IgD-negative memory B cell (primary cell): Measurements from ENCODE around the gene ALOX15. TPM values are rescaled to one million over a fixed set of nuclear protein-coding genes. Genes with fewer than 3 reads are reported as not detected.

Experiments
- H3K27ac Mint-ChIP-seq, 3 donors: one replicate each; pipeline ENCODE4 v1.8.0; 2020 to 2022; ENCODE audit warnings: mild to moderate bottlenecking in 3 of 3, mixed read lengths in 3 of 3, moderate library complexity in 1 of 3
- H3K27me3 Mint-ChIP-seq: one replicate; pipeline ENCODE4 v1.8.0; 2021; ENCODE audit warnings: mixed read lengths
- H3K36me3 Mint-ChIP-seq: one replicate; pipeline ENCODE4 v1.8.0; 2020; ENCODE audit warnings: mild to moderate bottlenecking, mixed read lengths
- H3K4me1 Mint-ChIP-seq, 3 donors: one replicate each; pipeline ENCODE4 v1.8.0; 2020 to 2022; ENCODE audit warnings: mixed read lengths in 3 of 3, mild to moderate bottlenecking in 1 of 3
- H3K4me3 Mint-ChIP-seq, 4 donors: one replicate each; pipeline ENCODE4 v1.8.0; 2020 to 2022; ENCODE audit warnings: mild to moderate bottlenecking in 4 of 4, mixed read lengths in 4 of 4, moderate library complexity in 3 of 4
- H3K9me3 Mint-ChIP-seq, 3 donors: one replicate each; pipeline ENCODE4 v1.8.0; 2020 to 2021; ENCODE audit warnings: mixed read lengths in 3 of 3, mild to moderate bottlenecking in 1 of 3
- polyA plus RNA-seq: library from polyadenylated mRNA; unstranded; fragments of 300-500 nt; fragmentation: Illumina TruSeq; gene quantifications from one replicate; pipeline ENCODE4 v1.2.3, GENCODE V29; 2021

ALOX15 gene
- polyA plus RNA-seq, 1 donor from 2014 or later: 0.41 TPM

GRCh38 chr17:4586043-4586442 lies 55.4 kb downstream of the ALOX15 start:
- no peaks in the 10 kb centered on the region for H3K9me3 Mint-ChIP-seq
- peaks cover 2% of the 10 kb centered on the region for H3K36me3 Mint-ChIP-seq
- H3K27ac Mint-ChIP-seq: no peak overlapping the region
- H3K27me3 Mint-ChIP-seq: peaks cover 30% of the 10 kb centered on the region
- peaks cover 0 to 3% (median 3%) of the 10 kb centered on the region in 3 donors for H3K4me1 Mint-ChIP-seq
- no peak overlapping the region for H3K4me3 Mint-ChIP-seq

GRCh38 chr17:4585638-4585994 lies 55.9 kb downstream of the ALOX15 start:
- peaks cover 30% of the 10 kb centered on the region for H3K27me3 Mint-ChIP-seq
- H3K4me3 Mint-ChIP-seq: no peak overlapping the region

GRCh38 chr17:4584917-4585637 lies 56.4 kb downstream of the ALOX15 start:
- H3K4me3 Mint-ChIP-seq: peak overlapping the region in 2 of 4 donors; percentile 70 to 82
- H3K4me1 Mint-ChIP-seq: peaks cover 0 to 3% (median 3%) of the 10 kb centered on the region in 3 donors
- H3K9me3 Mint-ChIP-seq: no peaks in the 10 kb centered on the region
- H3K27me3 Mint-ChIP-seq: peaks cover 26% of the 10 kb centered on the region
- no peak overlapping the region for H3K27ac Mint-ChIP-seq
- peaks cover 2% of the 10 kb centered on the region for H3K36me3 Mint-ChIP-seq

More at GRCh38 chr17:4585638-4585994, 55.9 kb downstream of the ALOX15 start:
- H3K27ac Mint-ChIP-seq: no peak overlapping the region
- peaks cover 0 to 3% (median 3%) of the 10 kb centered on the region in 3 donors for H3K4me1 Mint-ChIP-seq
- no peaks in the 10 kb centered on the region for H3K9me3 Mint-ChIP-seq
- peaks cover 2% of the 10 kb centered on the region for H3K36me3 Mint-ChIP-seq

- H3K36me3 Mint-ChIP-seq: peaks cover 2% of the 10 kb centered on the region
- H3K4me3 Mint-ChIP-seq: peak within 1 kb of the TSS; percentile 7 to 91 (median 81)
- no peaks in the 10 kb centered on the region for H3K9me3 Mint-ChIP-seq
- H3K4me1 Mint-ChIP-seq: peaks cover 0 to 3% (median 3%) of the 10 kb centered on the region in 3 donors
- H3K27ac Mint-ChIP-seq: peak within 1 kb of the TSS in 1 of 3 donors; percentile 80
- peaks cover 25% of the 10 kb centered on the region for H3K27me3 Mint-ChIP-seq
Observed at GRCh38 chr17:4584101-4584916, 57.2 kb downstream of the ALOX15 start, which contains the start of gene SMTNL2. Gene SMTNL2 (plus strand): TSS chr17:4584529. CDS start chr17:4584606, 77 bp downstream.

- H3K27me3 Mint-ChIP-seq: peaks cover 25% of the 10 kb centered on the region
- H3K4me1 Mint-ChIP-seq: peaks cover 0 to 3% (median 3%) of the 10 kb centered on the region in 3 donors
- no peaks in the 10 kb centered on the region for H3K9me3 Mint-ChIP-seq
- peak overlapping the region in 1 of 3 donors; percentile 80 for H3K27ac Mint-ChIP-seq
- peak overlapping the region; percentile 7 to 91 (median 81) for H3K4me3 Mint-ChIP-seq
- H3K36me3 Mint-ChIP-seq: peaks cover 2% of the 10 kb centered on the region
Observed at GRCh38 chr17:4583782-4584100, 57.7 kb downstream of the ALOX15 start.

GRCh38 chr17:4583206-4583605 lies 58.3 kb downstream of the ALOX15 start:
- peaks cover 25% of the 10 kb centered on the region for H3K27me3 Mint-ChIP-seq
- H3K27ac Mint-ChIP-seq: no peak overlapping the region
- H3K9me3 Mint-ChIP-seq: no peaks in the 10 kb centered on the region
- peaks cover 2% of the 10 kb centered on the region for H3K36me3 Mint-ChIP-seq
- H3K4me3 Mint-ChIP-seq: peak overlapping the region in 1 of 4 donors; percentile 38
- H3K4me1 Mint-ChIP-seq: peaks cover 0 to 3% (median 3%) of the 10 kb centered on the region in 3 donors

- Mint-ChIP-seq H3K4me3 (peak overlapping the region in 1 of 4 donors; percentile 9), H3K27me3 (peaks cover 25% of the 10 kb centered on the region), H3K9me3 (no peaks in the 10 kb centered on the region), H3K36me3 (peaks cover 2% of the 10 kb centered on the region), H3K4me1 (peaks cover 0 to 3% (median 3%) of the 10 kb centered on the region in 3 donors), H3K27ac (no peak overlapping the region)
Observed at GRCh38 chr17:4582691-4583090, 58.8 kb downstream of the ALOX15 start.

GRCh38 chr17:4582101-4582501 lies 59.4 kb downstream of the ALOX15 start:
- Mint-ChIP-seq H3K27me3 (peaks cover 25% of the 10 kb centered on the region), H3K36me3 (peaks cover 2% of the 10 kb centered on the region), H3K9me3 (no peaks in the 10 kb centered on the region), H3K27ac (no peak overlapping the region), H3K4me1 (peaks cover 0 to 3% (median 3%) of the 10 kb centered on the region in 3 donors), H3K4me3 (peak overlapping the region in 1 of 4 donors; percentile 61)

Other genes with a start within 250 kb of the ALOX15 start
- gene SPNS3, start 207.7 kb downstream of the ALOX15 start, polyA plus RNA-seq: 0.94 TPM
- not detected for gene SPNS2, start 142.8 kb downstream of the ALOX15 start, polyA plus RNA-seq
- 28.5 TPM for gene MYBBP1A, start 86.3 kb downstream of the ALOX15 start, polyA plus RNA-seq
- gene GGT6, start 81.1 kb downstream of the ALOX15 start, polyA plus RNA-seq: not detected
- not detected for gene SMTNL2, start 57.1 kb downstream of the ALOX15 start, polyA plus RNA-seq
- 12.7 TPM for gene PELP1, start 62.5 kb upstream of the ALOX15 start, polyA plus RNA-seq
- 21.5 TPM for gene ARRB2, start 69.0 kb upstream of the ALOX15 start, polyA plus RNA-seq
- 48.1 TPM for gene MED11, start 89.8 kb upstream of the ALOX15 start, polyA plus RNA-seq
- gene ZMYND15, start 98.2 kb upstream of the ALOX15 start, polyA plus RNA-seq: not detected
- 17.7 TPM for gene CXCL16, start 98.2 kb upstream of the ALOX15 start, polyA plus RNA-seq
- gene TM4SF5, start 130.2 kb upstream of the ALOX15 start, polyA plus RNA-seq: not detected
- not detected for gene VMO1, start 144.7 kb upstream of the ALOX15 start, polyA plus RNA-seq
- not detected for gene GLTPD2, start 147.3 kb upstream of the ALOX15 start, polyA plus RNA-seq
- 261 TPM for gene PSMB6, start 154.5 kb upstream of the ALOX15 start, polyA plus RNA-seq
- 4.9 TPM for gene PLD2, start 165.5 kb upstream of the ALOX15 start, polyA plus RNA-seq
- 21.4 TPM for gene MINK1, start 191.7 kb upstream of the ALOX15 start, polyA plus RNA-seq